ENCODE results near the gene TBX4.

- no peak for TF ChIP-seq GATA2 (IDR thresholded peaks at IDR 0.05; ENCODE audit: low read depth, low read length)
- no peak for TF ChIP-seq GATA3 (IDR thresholded peaks at IDR 0.05; ENCODE audit: low read depth, low read length)
These were observed 11.5 kb upstream of the TBX4 start for GRCh38 chr17:61440697-61441096.
